ENCODE results near the gene PEX16. TPM values are rescaled to one million over a fixed set of nuclear protein-coding genes. Genes with fewer than 3 reads are reported as not detected.

PEX16 gene
- total and polyA plus RNA-seq, 2 of the 13 experiments (the other 11 are each of a cell fraction or from before 2014, with no cell fraction given): 12.5 to 21.8 TPM

DNA sequence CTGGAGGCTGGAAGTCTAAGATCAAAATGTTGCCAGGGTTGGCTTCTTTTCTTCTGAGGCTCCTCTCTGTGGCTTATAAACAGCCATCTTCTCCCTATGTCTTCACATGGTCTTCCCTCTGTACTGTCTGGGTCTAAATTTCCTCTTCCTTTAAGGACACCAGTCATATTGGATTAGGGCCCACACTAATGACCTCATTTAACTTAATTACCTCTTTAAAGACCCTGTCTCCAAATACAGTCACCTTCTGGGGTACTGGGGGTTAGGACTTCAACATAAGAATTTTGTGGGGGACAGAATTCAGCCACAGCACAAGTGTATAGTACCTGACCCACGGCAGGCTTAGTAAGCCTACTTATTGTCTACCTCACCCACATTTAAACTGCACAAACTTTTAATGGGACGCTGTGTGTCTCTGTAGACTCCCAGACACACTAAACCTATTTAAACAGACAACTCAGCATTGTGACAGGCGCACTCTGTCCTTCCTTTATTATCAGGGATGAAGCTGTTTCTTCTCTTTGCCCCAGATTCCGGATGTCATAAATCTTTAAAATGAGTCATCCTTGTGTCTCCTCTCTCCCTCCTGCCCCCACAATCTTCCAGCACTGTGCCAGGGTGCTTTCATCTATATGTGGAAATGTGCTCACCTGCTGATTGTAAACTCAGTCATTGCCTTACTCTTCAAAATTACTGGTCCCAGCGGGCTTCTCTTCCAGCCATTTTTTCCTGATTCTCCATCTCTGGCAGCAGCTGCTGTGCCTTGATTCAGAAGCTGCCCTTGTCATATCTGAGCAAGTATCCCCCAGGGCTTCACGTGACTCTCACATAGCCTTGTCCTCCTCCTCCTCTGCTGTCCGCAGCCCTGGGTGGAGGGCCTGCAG, 37.6 kb downstream of the PEX16 start:
- no peak overlapping the region for H2AFZ ChIP-seq (ENCODE audit: low read length)
- POLR2A ChIA-PET: no interaction called here
- no peak overlapping the region for H3K4me3 ChIP-seq (replicated peaks in 1 of 3; ENCODE audit: insufficient read depth in 1 of 3, low read depth in 2 of 3, low read length in 3 of 3)
- 92% methylated on average over 6 of the region's 7 CpGs for WGBS (ENCODE audit: low lambda C conversion rate)
- peaks cover 14 to 24% of the 10 kb centered on the region in 2 experiments for H3K36me3 ChIP-seq (replicated peaks in 1 of 2; ENCODE audit: control insufficient read depth in 1 of 2, insufficient read depth in 2 of 2, low read length in 2 of 2)
- no peak overlapping the region for H3K27ac ChIP-seq (ENCODE audit: extremely low read length, insufficient read depth, low read length)
- in situ Hi-C loops (cut with HindIII; ENCODE audit: extremely low pct_ligation_motif_present, low pct_unique_long_range_greater_than_20kb): no loop called here
- CTCF ChIA-PET (ENCODE audit: low intra/inter-chr PET ratio, low total read pairs): no interaction called here
- H3K9me3 ChIP-seq (ENCODE audit: low read length): no peaks in the 10 kb centered on the region
- H3K79me2 ChIP-seq (ENCODE audit: insufficient read depth, low read length): no peaks in the 10 kb centered on the region
- H3K4me1 ChIP-seq (ENCODE audit: insufficient read depth, low read length): no peaks in the 10 kb centered on the region
- TF ChIP-seq MED8 (CRISPR knock-in tag; IDR thresholded peaks at IDR 0.05; ENCODE audit: insufficient replicate concordance) (no peak), KDM5A (IDR thresholded peaks at IDR 0.05; ENCODE audit: borderline replicate concordance, low read length) (no peak), ZFAT (CRISPR knock-in tag; conservative IDR thresholded peaks at IDR 0.05) (no peak), ZNF644 (CRISPR knock-in tag; IDR thresholded peaks at IDR 0.05; ENCODE audit: low read depth) (no peak), PHF21A (CRISPR knock-in tag; IDR thresholded peaks at IDR 0.05) (no peak), ERF (CRISPR knock-in tag; IDR thresholded peaks at IDR 0.05) (no peak), ZFYVE20 (CRISPR knock-in tag; IDR thresholded peaks at IDR 0.05; ENCODE audit: borderline replicate concordance, low read depth) (no peak), MEIS2 (CRISPR knock-in tag; IDR thresholded peaks at IDR 0.05) (no peak), ZNF530 (CRISPR knock-in tag; IDR thresholded peaks at IDR 0.05; ENCODE audit: low read depth) (no peak), MAZ (IDR thresholded peaks at IDR 0.05; ENCODE audit: borderline replicate concordance, low read depth, low read length) (no peak), MAZ (CRISPR knock-in tag; IDR thresholded peaks at IDR 0.05; ENCODE audit: low read depth) (no peak), GABPB1 (CRISPR knock-in tag; IDR thresholded peaks at IDR 0.05) (no peak)
- TF ChIP-seq, protein P1, sequence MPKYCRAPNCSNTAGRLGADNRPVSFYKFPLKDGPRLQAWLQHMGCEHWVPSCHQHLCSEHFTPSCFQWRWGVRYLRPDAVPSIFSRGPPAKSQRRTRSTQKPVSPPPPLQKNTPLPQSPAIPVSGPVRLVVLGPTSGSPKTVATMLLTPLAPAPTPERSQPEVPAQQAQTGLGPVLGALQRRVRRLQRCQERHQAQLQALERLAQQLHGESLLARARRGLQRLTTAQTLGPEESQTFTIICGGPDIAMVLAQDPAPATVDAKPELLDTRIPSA (CRISPR knock-in tag; IDR thresholded peaks at IDR 0.05; ENCODE audit: borderline replicate concordance): no peak
- TF ChIP-seq, protein P2, sequence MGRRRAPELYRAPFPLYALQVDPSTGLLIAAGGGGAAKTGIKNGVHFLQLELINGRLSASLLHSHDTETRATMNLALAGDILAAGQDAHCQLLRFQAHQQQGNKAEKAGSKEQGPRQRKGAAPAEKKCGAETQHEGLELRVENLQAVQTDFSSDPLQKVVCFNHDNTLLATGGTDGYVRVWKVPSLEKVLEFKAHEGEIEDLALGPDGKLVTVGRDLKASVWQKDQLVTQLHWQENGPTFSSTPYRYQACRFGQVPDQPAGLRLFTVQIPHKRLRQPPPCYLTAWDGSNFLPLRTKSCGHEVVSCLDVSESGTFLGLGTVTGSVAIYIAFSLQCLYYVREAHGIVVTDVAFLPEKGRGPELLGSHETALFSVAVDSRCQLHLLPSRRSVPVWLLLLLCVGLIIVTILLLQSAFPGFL (CRISPR knock-in tag; IDR thresholded peaks at IDR 0.05): no peak
- TF ChIP-seq, protein P3, sequence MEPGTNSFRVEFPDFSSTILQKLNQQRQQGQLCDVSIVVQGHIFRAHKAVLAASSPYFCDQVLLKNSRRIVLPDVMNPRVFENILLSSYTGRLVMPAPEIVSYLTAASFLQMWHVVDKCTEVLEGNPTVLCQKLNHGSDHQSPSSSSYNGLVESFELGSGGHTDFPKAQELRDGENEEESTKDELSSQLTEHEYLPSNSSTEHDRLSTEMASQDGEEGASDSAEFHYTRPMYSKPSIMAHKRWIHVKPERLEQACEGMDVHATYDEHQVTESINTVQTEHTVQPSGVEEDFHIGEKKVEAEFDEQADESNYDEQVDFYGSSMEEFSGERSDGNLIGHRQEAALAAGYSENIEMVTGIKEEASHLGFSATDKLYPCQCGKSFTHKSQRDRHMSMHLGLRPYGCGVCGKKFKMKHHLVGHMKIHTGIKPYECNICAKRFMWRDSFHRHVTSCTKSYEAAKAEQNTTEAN (CRISPR knock-in tag; conservative IDR thresholded peaks at IDR 0.05): no peak
- peaks cover 11% of the 10 kb centered on the region; the same call in 1 of the 2 replicates for H4K20me1 ChIP-seq (ENCODE audit: insufficient read depth, low read length)
- no peak overlapping the region for H3K4me2 ChIP-seq (ENCODE audit: low read depth, low read length)
- intact Hi-C loops (cut with micrococcal nuclease; ENCODE audit: unreplicated experiment): no loop called here
- ATAC-seq: no peak
- no peak for FAIRE-seq
- no peak overlapping the region for H3K9ac ChIP-seq (ENCODE audit: insufficient read depth, low read depth, low read length)
- DNase-seq (ENCODE audit: low spot score): no peak
- BruUV-seq (replicated peaks): no TSS peak
- no peaks in the 10 kb centered on the region for H3K27me3 ChIP-seq (ENCODE audit: control insufficient read depth in 1 of 2, insufficient read depth in 2 of 2, low read length in 2 of 2)
